Neural progenitor cell (in vitro differentiated cells): ENCODE measurements around the gene CEP295NL. TPM values are rescaled to one million over a fixed set of nuclear protein-coding genes. Genes with fewer than 3 reads are reported as not detected.

Experiments
- DNase-seq: peaks from one replicate; pipeline ENCODE4 v3.0.0-alpha.2; 2016; ENCODE audit warnings: low spot score
- H2AFZ ChIP-seq: fragments of 200-600 bp; sonication (generic); replicated peaks from 2 replicates; pipeline ENCODE4 v1.6.1; 2016; ENCODE audit warnings: antibody characterized with exemption
- H3F3A ChIP-seq: fragments of 200-600 bp; sonication (generic); 2 replicates; pipeline ENCODE4 v1.6.1; 2016; ENCODE audit warnings: antibody characterized with exemption, low read depth
- H3K27ac ChIP-seq: fragments of 200-600 bp; sonication (generic); 2 replicates; pipeline ENCODE4 v1.5.1; 2016; ENCODE audit warnings: mild to moderate bottlenecking
- H3K27me3 ChIP-seq: fragments of 200-600 bp; sonication (generic); 2 replicates; pipeline ENCODE4 v1.6.1; 2016; ENCODE audit warnings: mild to moderate bottlenecking, moderate library complexity
- H3K36me3 ChIP-seq: fragments of 200-600 bp; sonication (generic); 2 replicates; pipeline ENCODE4 v1.5.1; 2016
- H3K4me1 ChIP-seq: fragments of 200-600 bp; sonication (generic); 2 replicates; pipeline ENCODE4 v1.6.1; 2016; ENCODE audit warnings: mixed run types
- H3K4me2 ChIP-seq: fragments of 200-600 bp; sonication (generic); 2 replicates; pipeline ENCODE4 v1.6.1; 2016
- H3K4me3 ChIP-seq: fragments of 200-600 bp; sonication (generic); 2 replicates; pipeline ENCODE4 v1.5.1; 2016
- H3K79me2 ChIP-seq: fragments of 200-600 bp; sonication (generic); 2 replicates; pipeline ENCODE4 v1.6.1; 2016; ENCODE audit warnings: low read depth
- H3K9ac ChIP-seq: fragments of 200-600 bp; sonication (generic); 2 replicates; pipeline ENCODE4 v1.6.1; 2016
- H3K9me3 ChIP-seq: fragments of 200-600 bp; sonication (generic); 2 replicates; pipeline ENCODE4 v1.5.1; 2016; ENCODE audit warnings: low read depth
- H4K20me1 ChIP-seq: fragments of 200-600 bp; sonication (generic); 2 replicates; pipeline ENCODE4 v1.6.1; 2016; ENCODE audit warnings: low read depth
- H3K27ac Mint-ChIP-seq: 3 replicates; pipeline ENCODE4 v1.8.0; 2021; ENCODE audit warnings: mixed read lengths
- H3K27me3 Mint-ChIP-seq: 2 replicates; pipeline ENCODE4 v1.8.0; 2022; ENCODE audit warnings: low read depth, mild to moderate bottlenecking, inconsistent platforms, moderate library complexity, mixed read lengths; ENCODE audit not compliant: insufficient read depth
- H3K36me3 Mint-ChIP-seq: 3 replicates; pipeline ENCODE4 v1.8.0; 2021; ENCODE audit warnings: mixed read lengths
- H3K4me1 Mint-ChIP-seq: 3 replicates; pipeline ENCODE4 v1.8.0; 2021; ENCODE audit warnings: mixed read lengths
- H3K4me3 Mint-ChIP-seq: 3 replicates; pipeline ENCODE4 v1.8.0; 2021; ENCODE audit warnings: mild to moderate bottlenecking, moderate library complexity, mixed read lengths
- H3K9me3 Mint-ChIP-seq: 3 replicates; pipeline ENCODE4 v1.8.0; 2020; ENCODE audit warnings: mixed read lengths
- EZH2 ChIP-seq: fragments of 200-600 bp; sonication (generic); IDR thresholded peaks from 2 replicates; pipeline ENCODE4 v1.6.1; 2017; ENCODE audit warnings: antibody characterized with exemption, mild to moderate bottlenecking, moderate library complexity
- EZH2phosphoT487 ChIP-seq: fragments of 200-600 bp; sonication (generic); IDR thresholded peaks from 2 replicates; pipeline ENCODE4 v1.6.1; 2017; ENCODE audit warnings: antibody characterized with exemption
- total RNA-seq: library from RNA; depleted of rRNA; stranded (reverse); fragments of >200 nt; gene quantifications from 2 replicates; pipeline ENCODE4 v1.2.3, GENCODE V29; 2015; ENCODE audit warnings: low replicate concordance
- TF ChIP-seq, protein P1 (sequence below): fragments of 200-600 bp; sonication (generic); IDR thresholded peaks from 2 replicates; pipeline ENCODE4 v1.5.1; 2017; ENCODE audit warnings: antibody characterized with exemption, mild to moderate bottlenecking

CEP295NL gene
- total RNA-seq, 1 donor from 2014 or later = 0.39 TPM

DNA sequence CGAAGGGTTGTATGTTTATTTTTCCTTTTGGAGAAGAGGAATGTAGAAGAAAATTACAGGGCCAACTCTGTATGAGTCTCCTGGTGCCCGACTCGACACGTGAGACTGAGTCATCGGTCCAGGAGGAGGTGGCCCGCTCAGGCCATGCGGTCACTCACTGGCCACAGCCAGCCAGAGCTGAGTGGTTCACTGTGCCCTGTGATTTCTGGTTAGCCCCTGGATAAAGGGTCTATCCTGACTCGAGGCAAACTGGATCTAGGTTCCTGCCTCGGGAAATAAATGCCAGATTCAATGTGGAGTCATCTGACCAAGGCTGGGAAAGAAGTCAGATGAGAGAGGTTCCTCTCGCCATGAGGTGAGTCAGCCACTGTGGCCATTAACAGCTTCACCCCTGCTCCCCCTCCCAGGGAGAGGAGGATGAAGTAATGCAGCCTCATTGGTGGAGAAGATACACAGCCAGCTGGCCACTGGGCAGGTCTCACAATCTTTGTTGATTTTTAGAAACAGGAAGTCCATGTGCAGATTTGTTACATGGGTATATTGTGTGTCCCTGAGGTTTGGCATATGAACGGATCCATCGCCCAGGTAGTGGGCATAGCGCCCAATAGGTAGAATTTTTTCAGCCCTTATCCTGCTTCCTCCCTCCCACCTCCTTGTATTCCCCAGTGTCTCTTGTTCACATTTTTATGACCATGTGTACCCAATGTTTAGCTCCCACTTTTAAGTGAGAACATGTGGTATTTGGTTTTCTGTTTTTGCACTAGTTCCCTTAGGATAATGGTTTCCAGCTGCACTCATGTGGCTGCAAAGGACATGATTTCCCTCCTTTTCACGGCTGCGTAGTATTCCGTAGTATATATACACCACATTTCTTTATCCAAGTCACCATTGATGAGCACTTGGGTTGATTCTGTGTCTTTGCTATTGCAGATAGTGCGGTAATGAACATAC, 40.7 kb downstream of the CEP295NL start:
- H3K27ac Mint-ChIP-seq = no peak overlapping the region
- Histone ChIP-seq H2AFZ (no peak overlapping the region), H3K4me1 (peaks cover 5% of the 10 kb centered on the region), H3K4me3 (no peak overlapping the region), H3F3A (no peaks in the 10 kb centered on the region), H3K79me2 (no peaks in the 10 kb centered on the region), H3K36me3 (no peaks in the 10 kb centered on the region), H3K9me3 (no peaks in the 10 kb centered on the region), H4K20me1 (peaks cover 7% of the 10 kb centered on the region), H3K4me2 (no peak overlapping the region), H3K9ac (no peak overlapping the region), H3K27me3 (no peaks in the 10 kb centered on the region), H3K27ac (no peak overlapping the region)
- H3K27me3 Mint-ChIP-seq = no peaks in the 10 kb centered on the region
- no peak for DNase-seq
- H3K4me1 Mint-ChIP-seq = peaks cover 10% of the 10 kb centered on the region
- H3K36me3 Mint-ChIP-seq = peaks cover 4% of the 10 kb centered on the region
- no peak overlapping the region for H3K4me3 Mint-ChIP-seq
- no peaks in the 10 kb centered on the region for H3K9me3 Mint-ChIP-seq
- TF ChIP-seq, protein P1, sequence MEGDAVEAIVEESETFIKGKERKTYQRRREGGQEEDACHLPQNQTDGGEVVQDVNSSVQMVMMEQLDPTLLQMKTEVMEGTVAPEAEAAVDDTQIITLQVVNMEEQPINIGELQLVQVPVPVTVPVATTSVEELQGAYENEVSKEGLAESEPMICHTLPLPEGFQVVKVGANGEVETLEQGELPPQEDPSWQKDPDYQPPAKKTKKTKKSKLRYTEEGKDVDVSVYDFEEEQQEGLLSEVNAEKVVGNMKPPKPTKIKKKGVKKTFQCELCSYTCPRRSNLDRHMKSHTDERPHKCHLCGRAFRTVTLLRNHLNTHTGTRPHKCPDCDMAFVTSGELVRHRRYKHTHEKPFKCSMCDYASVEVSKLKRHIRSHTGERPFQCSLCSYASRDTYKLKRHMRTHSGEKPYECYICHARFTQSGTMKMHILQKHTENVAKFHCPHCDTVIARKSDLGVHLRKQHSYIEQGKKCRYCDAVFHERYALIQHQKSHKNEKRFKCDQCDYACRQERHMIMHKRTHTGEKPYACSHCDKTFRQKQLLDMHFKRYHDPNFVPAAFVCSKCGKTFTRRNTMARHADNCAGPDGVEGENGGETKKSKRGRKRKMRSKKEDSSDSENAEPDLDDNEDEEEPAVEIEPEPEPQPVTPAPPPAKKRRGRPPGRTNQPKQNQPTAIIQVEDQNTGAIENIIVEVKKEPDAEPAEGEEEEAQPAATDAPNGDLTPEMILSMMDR = no peak
- TF ChIP-seq EZH2 = no peak
- TF ChIP-seq EZH2phosphoT487 = no peak

DNA sequence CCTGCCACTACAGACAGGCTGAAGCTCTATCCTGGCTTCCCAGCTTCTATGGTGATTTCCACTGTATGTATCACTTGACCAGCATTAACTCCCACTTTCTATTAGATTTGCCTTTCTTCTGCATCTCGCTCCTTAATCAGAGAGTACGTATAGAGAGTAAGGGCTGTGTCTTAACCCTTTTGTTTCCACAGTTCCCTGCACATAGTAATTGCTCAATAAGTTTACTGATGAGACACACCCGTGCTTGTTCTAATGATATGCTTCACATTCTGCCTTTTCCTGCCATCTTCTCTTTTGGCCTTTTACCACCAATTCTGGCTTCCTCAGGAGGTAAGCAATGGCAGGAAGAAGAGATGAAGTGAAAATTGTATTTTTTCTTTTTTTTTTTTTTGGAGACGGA, 41.8 kb downstream of the CEP295NL start:
- H3K9ac ChIP-seq = no peak overlapping the region

DNA sequence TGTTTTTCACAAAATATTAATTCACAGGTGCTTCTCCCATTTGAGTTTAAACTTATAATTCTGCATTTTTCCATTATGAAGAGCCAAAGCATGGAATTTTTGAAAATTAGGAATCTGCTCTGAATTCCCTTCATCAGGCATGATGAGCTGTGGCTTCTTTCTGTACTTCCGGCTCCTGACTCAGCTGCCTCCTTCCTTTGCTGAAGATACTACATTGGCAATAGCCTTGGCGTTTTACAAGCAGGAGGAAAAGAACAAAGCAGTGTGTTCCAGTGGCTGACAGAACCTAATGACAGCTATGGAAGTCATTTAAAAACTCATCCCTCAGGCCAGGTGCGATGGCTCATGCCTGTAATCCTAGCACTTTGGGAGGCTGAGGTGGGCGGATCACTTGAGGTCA, 44.0 kb downstream of the CEP295NL start:
- no peak overlapping the region for H3K4me2 ChIP-seq
- H3K4me1 ChIP-seq = no peaks in the 10 kb centered on the region
- Mint-ChIP-seq H3K4me1 (no peaks in the 10 kb centered on the region), H3K27ac (no peak overlapping the region), H3K4me3 (no peak overlapping the region), H3K9me3 (no peaks in the 10 kb centered on the region), H3K36me3 (peaks cover 4% of the 10 kb centered on the region), H3K27me3 (no peaks in the 10 kb centered on the region)
- H3K9me3 ChIP-seq = no peaks in the 10 kb centered on the region
- no peaks in the 10 kb centered on the region for H4K20me1 ChIP-seq
- H3F3A ChIP-seq = no peaks in the 10 kb centered on the region
- TF ChIP-seq EZH2 (no peak), EZH2phosphoT487 (no peak)
- TF ChIP-seq, protein P1 = no peak
- H2AFZ ChIP-seq = no peak overlapping the region
- H3K9ac ChIP-seq = no peak overlapping the region
- no peak overlapping the region for H3K4me3 ChIP-seq
- no peak for DNase-seq
- no peaks in the 10 kb centered on the region for H3K36me3 ChIP-seq
- H3K27ac ChIP-seq = no peak overlapping the region
- no peaks in the 10 kb centered on the region for H3K79me2 ChIP-seq
- H3K27me3 ChIP-seq = no peaks in the 10 kb centered on the region

More for the DNA sequence above, 41.8 kb downstream of the CEP295NL start:
- no peak overlapping the region for H3K4me3 Mint-ChIP-seq
- no peaks in the 10 kb centered on the region for H3K27me3 Mint-ChIP-seq
- H3K4me1 ChIP-seq = peaks cover 4% of the 10 kb centered on the region
- H3K27ac ChIP-seq = no peak overlapping the region
- no peak overlapping the region for H2AFZ ChIP-seq
- no peak overlapping the region for H3K27ac Mint-ChIP-seq
- H3K27me3 ChIP-seq = no peaks in the 10 kb centered on the region
- TF ChIP-seq, protein P1 = no peak
- peaks cover 7% of the 10 kb centered on the region for H3K4me1 Mint-ChIP-seq
- H3K36me3 Mint-ChIP-seq = peaks cover 4% of the 10 kb centered on the region
- no peak overlapping the region for H3K4me3 ChIP-seq
- H3K9me3 ChIP-seq = no peaks in the 10 kb centered on the region
- H4K20me1 ChIP-seq = peaks cover 7% of the 10 kb centered on the region
- no peak overlapping the region for H3K4me2 ChIP-seq
- H3F3A ChIP-seq = no peaks in the 10 kb centered on the region
- no peaks in the 10 kb centered on the region for H3K36me3 ChIP-seq
- no peaks in the 10 kb centered on the region for H3K79me2 ChIP-seq
- DNase-seq = no peak
- H3K9me3 Mint-ChIP-seq = no peaks in the 10 kb centered on the region
